Measurements from ENCODE around the gene IRF8.

Gene IRF8

DNA sequence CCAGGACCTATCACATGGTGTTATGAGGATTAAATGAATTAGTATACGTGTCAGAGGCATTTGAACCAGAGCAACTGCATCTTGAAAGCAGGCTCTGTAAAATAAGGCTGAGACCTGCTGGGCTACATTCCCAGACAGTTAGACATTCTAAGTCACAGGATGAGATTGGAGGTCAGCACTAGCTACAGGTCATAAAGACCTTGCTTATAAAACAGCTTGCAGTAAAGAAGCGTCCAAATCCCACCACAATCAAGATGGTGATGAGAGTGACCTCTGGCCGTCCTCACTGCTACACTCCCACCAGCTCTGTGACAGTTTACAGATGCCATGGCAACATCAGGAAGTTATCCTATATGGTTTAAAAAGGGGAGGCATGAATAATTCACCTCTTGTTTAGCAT, 71.8 kb downstream of the IRF8 start:
- no peak overlapping the region for H3K4me3 ChIP-seq (ENCODE audit: low read depth, low read length)
- no peak for TF ChIP-seq CTCF (IDR thresholded peaks at IDR 0.05; ENCODE audit: low read depth, low read length)
- H3K36me3 ChIP-seq: no peaks in the 10 kb centered on the region
- H3K27me3 ChIP-seq (ENCODE audit: insufficient read depth, low read depth, severe bottlenecking): no peaks in the 10 kb centered on the region
- no peaks in the 10 kb centered on the region for H3K9me3 ChIP-seq (ENCODE audit: severe bottlenecking)
- H3K27ac ChIP-seq: no peak overlapping the region
- DNase-seq: no peak

Measured in WERI-Rb-1 (cell line).